GM19468 (cell line): ENCODE data around the gene SSH3.
"Not testable (repeated sequence)": the region's sequence is repeated elsewhere in the genome, so short reads cannot be mapped to it uniquely, and the experiment has no call there.

Experiments used
- ATAC-seq: cut with Tn5 transposase; IDR thresholded peaks from one replicate; pipeline ENCODE4 v1.9.1; 2021; ENCODE audit warnings: mild to moderate bottlenecking, moderate library complexity, moderate number of reproducible peaks; ENCODE audit not compliant: unreplicated experiment; ENCODE audit errors: extremely low read depth

SSH3 gene

GRCh38 chr11:67303132-67303834 is at the start of gene SSH3:
Gene SSH3 (plus strand): TSS chr11:67303530. CDS start chr11:67303626, 96 bp downstream.
- no peak for ATAC-seq

GRCh38 chr11:67253872-67254624 is 49.3 kb upstream of the SSH3 start:
- ATAC-seq: no peak

- no peak for ATAC-seq
Measured at GRCh38 chr11:67254798-67255197, 48.5 kb upstream of the SSH3 start.

GRCh38 chr11:67255353-67255752 is 48.0 kb upstream of the SSH3 start:
- no peak for ATAC-seq

- no peak for ATAC-seq
Measured at GRCh38 chr11:67255864-67256263, 47.5 kb upstream of the SSH3 start.

- ATAC-seq: no peak
Measured at GRCh38 chr11:67256477-67257135, 46.7 kb upstream of the SSH3 start.

GRCh38 chr11:67260406-67260805 is 42.9 kb upstream of the SSH3 start:
- no peak for ATAC-seq

GRCh38 chr11:67260885-67261639 is 42.3 kb upstream of the SSH3 start:
- ATAC-seq: not testable (repeated sequence)

GRCh38 chr11:67261640-67261945 is 41.7 kb upstream of the SSH3 start:
- ATAC-seq: no peak

- ATAC-seq: no peak
Measured at GRCh38 chr11:67261946-67262681, 41.2 kb upstream of the SSH3 start.

- ATAC-seq: no peak
Measured at GRCh38 chr11:67262731-67263675, 40.3 kb upstream of the SSH3 start.

GRCh38 chr11:67264260-67264659 is 39.1 kb upstream of the SSH3 start:
- ATAC-seq: no peak

GRCh38 chr11:67264877-67265632 is 38.3 kb upstream of the SSH3 start:
- ATAC-seq: no peak

GRCh38 chr11:67265633-67266448 is 37.5 kb upstream of the SSH3 start:
- ATAC-seq: no peak

- ATAC-seq: no peak
Measured at GRCh38 chr11:67266449-67267187, 36.7 kb upstream of the SSH3 start, which contains the start of gene GRK2. Gene GRK2 (plus strand): TSS chr11:67266473. CDS start chr11:67266700, 227 bp downstream.

- no peak for ATAC-seq
Measured at GRCh38 chr11:67267188-67268080, 35.9 kb upstream of the SSH3 start.
